PC-3 (cell line): ENCODE measurements around the gene SLC35D2. TPM values are rescaled to one million over a fixed set of nuclear protein-coding genes. Genes with fewer than 3 reads are reported as not detected.

Experiments
- ATAC-seq: fragments of 200-7000 bp; cut with Tn5 transposase; 2 replicates; pipeline ENCODE4 v1.9.1; 2020; ENCODE audit warnings: mild to moderate bottlenecking, moderate library complexity
- BruUV-seq: library from RNA; stranded (reverse); fragments of 400-500 nt; replicated peaks from 2 replicates; lab custom pipeline; 2021; lab: Mats Ljungman, UMichigan
- CTCF ChIA-PET: fragments of 300-600 bp; sonication (Branson Sonifier 250); formaldehyde crosslinking; loops from one replicate; lab custom pipeline; 2022; ENCODE audit warnings: antibody characterized with exemption; lab: Charles Lee
- POLR2A ChIA-PET: fragments of 300-600 bp; sonication (Branson Sonifier 250); formaldehyde crosslinking; loops from one replicate; lab custom pipeline; 2022; ENCODE audit warnings: antibody characterized with exemption; ENCODE audit not compliant: unreplicated experiment; lab: Charles Lee
- DNase-seq: peaks from one replicate; pipeline ENCODE4 v3.0.0-alpha.2; 2015
- H2AFZ ChIP-seq: fragments of 300-600 bp; sonication (generic); 2 replicates; pipeline ENCODE4 v1.6.0; 2016; ENCODE audit warnings: antibody characterized with exemption, low read length
- H3F3A ChIP-seq: fragments of 300-600 bp; sonication (generic); one replicate; pipeline ENCODE4 v1.6.0; 2017; ENCODE audit warnings: antibody characterized with exemption, low read length, control low read depth, mild to moderate bottlenecking; ENCODE audit not compliant: unreplicated experiment
- H3K27ac ChIP-seq: fragments of 300-600 bp; sonication (generic); 2 replicates; pipeline ENCODE4 v1.5.1; 2016; ENCODE audit warnings: mild to moderate bottlenecking, low read length
- H3K27me3 ChIP-seq: fragments of 300-600 bp; sonication (generic); 2 replicates; pipeline ENCODE4 v1.6.1; 2016; ENCODE audit warnings: low read length, mixed read lengths
- H3K36me3 ChIP-seq: fragments of 300-600 bp; sonication (generic); 2 replicates; pipeline ENCODE4 v1.6.1; 2016; ENCODE audit warnings: low read depth, mixed run types, low read length, mixed read lengths
- H3K4me1 ChIP-seq: fragments of 300-600 bp; sonication (generic); 2 replicates; pipeline ENCODE4 v1.5.1; 2016; ENCODE audit warnings: low read length; ENCODE audit not compliant: insufficient read depth
- H3K4me2 ChIP-seq: fragments of 300-600 bp; sonication (generic); 2 replicates; pipeline ENCODE4 v1.6.0; 2016; ENCODE audit warnings: low read length
- H3K4me3 ChIP-seq: fragments of 300-600 bp; sonication (generic); 2 replicates; pipeline ENCODE4 v1.5.1; 2016; ENCODE audit warnings: mild to moderate bottlenecking, low read length, mixed read lengths
- H3K79me2 ChIP-seq: fragments of 300-600 bp; sonication (generic); 2 replicates; pipeline ENCODE4 v1.6.1; 2017; ENCODE audit warnings: low read length, mixed read lengths
- H3K9ac ChIP-seq: fragments of 300-600 bp; sonication (generic); 2 replicates; pipeline ENCODE4 v1.6.0; 2016; ENCODE audit warnings: mild to moderate bottlenecking, low read length
- H3K9me2 ChIP-seq: fragments of 300-600 bp; sonication (generic); replicated peaks from 2 replicates; pipeline ENCODE4 v1.6.1; 2016; ENCODE audit warnings: mixed run types, low read length, mixed read lengths
- H3K9me3 ChIP-seq: fragments of 300-600 bp; sonication (generic); 2 replicates; pipeline ENCODE4 v1.6.1; 2016; ENCODE audit warnings: low read length, mixed read lengths
- H4K20me1 ChIP-seq: fragments of 300-600 bp; sonication (generic); 2 replicates; pipeline ENCODE4 v1.6.1; 2016; ENCODE audit warnings: low read length, mixed read lengths
- CTCF ChIP-seq: fragments of 300-600 bp; sonication (generic); conservative IDR thresholded peaks from 2 replicates; pipeline ENCODE4 v1.5.1; 2017; ENCODE audit warnings: antibody characterized with exemption, low read depth, mild to moderate bottlenecking, low read length
- EZH2 ChIP-seq: fragments of 300-600 bp; sonication (generic); IDR thresholded peaks from one replicate; pipeline ENCODE4 v1.6.1; 2017; ENCODE audit warnings: antibody characterized with exemption, mild to moderate bottlenecking, low read length; ENCODE audit not compliant: unreplicated experiment
- EZH2phosphoT487 ChIP-seq: fragments of 300-600 bp; sonication (generic); IDR thresholded peaks from 2 replicates; pipeline ENCODE4 v1.6.1; 2018; ENCODE audit warnings: mild to moderate bottlenecking, antibody characterized with exemption, low read length, borderline replicate concordance
- intact Hi-C: fragments of 100-400 bp; cut with micrococcal nuclease; formaldehyde crosslinking; loops from 2 replicates; pipeline ENCODE4 v1.9.0; 2023
- total RNA-seq: library from RNA; depleted of rRNA; stranded (reverse); fragments of >200 nt; gene quantifications from 2 replicates; pipeline ENCODE4 v1.2.3, GENCODE V29; 2014

Gene SLC35D2
- total RNA-seq, 1 experiment from 2014 or later = 21.5 TPM

- no peak overlapping the region for H2AFZ ChIP-seq
- no peak for TF ChIP-seq CTCF
- no peak for TF ChIP-seq EZH2phosphoT487
- no peak for TF ChIP-seq EZH2
- POLR2A ChIA-PET = no interaction called here
Measured at GRCh38 chr9:96350866-96351265, 32.6 kb downstream of the SLC35D2 start.

GRCh38 chr9:96348261-96348660 is 35.2 kb downstream of the SLC35D2 start:
- Histone ChIP-seq H3K27ac (no peak overlapping the region), H3K9ac (no peak overlapping the region), H3K9me3 (no peaks in the 10 kb centered on the region), H3K9me2 (no peaks in the 10 kb centered on the region), H3K27me3 (no peaks in the 10 kb centered on the region), H3K4me3 (no peak overlapping the region), H3K4me1 (peaks cover 14% of the 10 kb centered on the region), H4K20me1 (no peaks in the 10 kb centered on the region), H3F3A (no peaks in the 10 kb centered on the region), H3K36me3 (no peaks in the 10 kb centered on the region), H3K4me2 (no peak overlapping the region), H3K79me2 (no peaks in the 10 kb centered on the region), H2AFZ (no peak overlapping the region)
- no TSS peak for BruUV-seq
- intact Hi-C loops = no loop called here
- no peak for ATAC-seq
- CTCF ChIA-PET = no interaction called here
- no peak for TF ChIP-seq EZH2phosphoT487
- TF ChIP-seq EZH2 = no peak
- DNase-seq = no peak
- POLR2A ChIA-PET = no interaction called here

More at GRCh38 chr9:96350866-96351265, 32.6 kb downstream of the SLC35D2 start:
- Histone ChIP-seq H3K27me3 (no peaks in the 10 kb centered on the region), H3K4me3 (no peak overlapping the region), H3K4me1 (no peaks in the 10 kb centered on the region), H3K79me2 (no peaks in the 10 kb centered on the region), H3K27ac (no peak overlapping the region), H3K9me2 (no peaks in the 10 kb centered on the region), H3F3A (no peaks in the 10 kb centered on the region), H3K36me3 (no peaks in the 10 kb centered on the region), H4K20me1 (no peaks in the 10 kb centered on the region), H3K9ac (no peak overlapping the region), H3K9me3 (no peaks in the 10 kb centered on the region), H3K4me2 (no peak overlapping the region)
- BruUV-seq = no TSS peak
- intact Hi-C loops = no loop called here
- no peak for ATAC-seq
- no peak for DNase-seq
- CTCF ChIA-PET = interaction anchor here (0.6 kb wide), 1 partner anchor 282 kb away, joined by 5 read pairs; no protein-coding TSS in a partner anchor

- Histone ChIP-seq H3K9ac (no peak overlapping the region), H3K79me2 (no peaks in the 10 kb centered on the region), H3K4me1 (peaks cover 16% of the 10 kb centered on the region), H3F3A (no peaks in the 10 kb centered on the region), H3K9me2 (no peaks in the 10 kb centered on the region), H4K20me1 (no peaks in the 10 kb centered on the region), H3K9me3 (no peaks in the 10 kb centered on the region), H3K27me3 (no peaks in the 10 kb centered on the region), H3K4me3 (no peak overlapping the region), H3K36me3 (no peaks in the 10 kb centered on the region), H2AFZ (no peak overlapping the region), H3K4me2 (no peak overlapping the region), H3K27ac (no peak overlapping the region)
- DNase-seq (no peak), ATAC-seq (no peak)
- intact Hi-C loops = no loop called here
- POLR2A ChIA-PET = no interaction called here
- CTCF ChIA-PET = no interaction called here
- TSS peak; percentile 21 for BruUV-seq
- TF ChIP-seq EZH2 (no peak), EZH2phosphoT487 (no peak), CTCF (no peak)
Measured at GRCh38 chr9:96345551-96345950, 38.0 kb downstream of the SLC35D2 start.
